Gastrocnemius medialis (tissue), 4 donors: ENCODE data around the gene CFHR2. TPM values are rescaled to one million over a fixed set of nuclear protein-coding genes. Genes with fewer than 3 reads are reported as not detected.
"Not testable (repeated sequence)": the region's sequence is repeated elsewhere in the genome, so short reads cannot be mapped to it uniquely, and the experiment has no call there.

ENCODE experiments used
- ATAC-seq, 2 donors: fragments of 150-250 bp; one replicate each; pipeline ENCODE4 v1.9.1; 2016
- DNase-seq, 2 donors: peaks; one replicate each; pipeline ENCODE4 v3.0.0-alpha.2; 2019
- H3K27ac ChIP-seq, 4 donors: fragments of 200-600 bp; sonication (generic); 1 replicate in 1 of 4; 2 replicates in 3 of 4; pipeline ENCODE4 v1.5.1; 2016 to 2018; ENCODE audit warnings: mild to moderate bottlenecking in 2 of 4, moderate library complexity in 1 of 4
- H3K27me3 ChIP-seq, 3 donors: fragments of 200-600 bp; sonication (generic) in 2 of 3; 1 replicate in 1 of 3; 2 replicates in 2 of 3; pipeline versions ENCODE4 v1.5.1 to v1.6.0; 2016 to 2019; ENCODE audit warnings: mild to moderate bottlenecking in 1 of 3, moderate library complexity in 1 of 3
- H3K36me3 ChIP-seq, 2 donors: fragments of 200-600 bp; sonication (generic) in 1 of 2; one replicate each; pipeline ENCODE4 v1.5.1; 2017 to 2018
- H3K4me1 ChIP-seq, 2 donors: fragments of 200-600 bp; sonication (generic) in 1 of 2; one replicate each; pipeline ENCODE4 v1.5.1; 2016 to 2017; ENCODE audit warnings: mild to moderate bottlenecking in 2 of 2
- H3K4me3 ChIP-seq, 4 donors: fragments of 200-600 bp; sonication (generic) in 3 of 4; 1 replicate in 1 of 4; 2 replicates in 3 of 4; pipeline ENCODE4 v1.5.1; 2016 to 2019; ENCODE audit warnings: mild to moderate bottlenecking in 2 of 4
- H3K9me3 ChIP-seq, 3 donors: fragments of 200-600 bp; sonication (generic) in 2 of 3; 1 replicate in 1 of 3; 2 replicates in 2 of 3; pipeline ENCODE4 v1.5.1; 2016 to 2019
- CTCF ChIP-seq, 5 experiments: fragments of 450-650 bp in 3 of 5; fragments of 200-600 bp in 2 of 5; sonication (generic) in 2 of 5; IDR thresholded peaks in 4 of 5; conservative IDR thresholded peaks in 1 of 5; 1 replicate in 4 of 5; 2 replicates in 1 of 5; pipeline ENCODE4 v1.5.1; 2016 to 2019; ENCODE audit warnings: antibody characterized with exemption in 5 of 5, mild to moderate bottlenecking in 3 of 5, moderate library complexity in 3 of 5
- POLR2A ChIP-seq, 2 donors: fragments of 450-650 bp; IDR thresholded peaks; one replicate each; pipeline ENCODE4 v1.6.1; 2017; ENCODE audit warnings: antibody characterized with exemption in 2 of 2, mild to moderate bottlenecking in 2 of 2, moderate library complexity in 2 of 2
- in situ Hi-C, 4 donors: fragments of 200-750 bp; cut with MboI; loops; one replicate each; pipeline versions ENCODE4 v1.15.0 to v1.8.0; 2017; ENCODE audit warnings: low sequenced_read_pairs in 4 of 4
- intact Hi-C: fragments of 100-400 bp; cut with DNase I; formaldehyde crosslinking; loops from one replicate; pipeline ENCODE4 v1.15.1; 2023; ENCODE audit warnings: low total_unique reads
- total RNA-seq, 4 donors: library from RNA; depleted of rRNA; stranded (reverse); fragments of >200 nt; gene quantifications; one replicate each; pipeline versions ENCODE4 v1.1.0 to v1.2.3, GENCODE V29; 2016

The CFHR2 gene
- total RNA-seq, 4 donors from 2014 or later = 0.59 to 0.69 TPM; not detected in 2

- in situ Hi-C loops = no loop called here
- intact Hi-C loops = no loop called here
Observed at GRCh38 chr1:196960854-196961253, 17.3 kb downstream of the CFHR2 start.

GRCh38 chr1:196970182-196970581, 26.6 kb downstream of the CFHR2 start:
- H3K27me3 ChIP-seq = no peaks in the 10 kb centered on the region
- ATAC-seq (no peak), DNase-seq (no peak)
- in situ Hi-C loops (no loop called here), intact Hi-C loops (no loop called here)
- no peaks in the 10 kb centered on the region for H3K36me3 ChIP-seq
- H3K9me3 ChIP-seq = no peaks in the 10 kb centered on the region
- TF ChIP-seq CTCF (IDR thresholded peaks at IDR 0.05 in 4 of 5, conservative IDR thresholded peaks at IDR 0.05 in 1 of 5) = no peak
- TF ChIP-seq POLR2A (IDR thresholded peaks at IDR 0.05) = no peak
- H3K4me1 ChIP-seq = no peaks in the 10 kb centered on the region
- H3K4me3 ChIP-seq = no peak overlapping the region
- H3K27ac ChIP-seq = no peak overlapping the region

More at GRCh38 chr1:196960854-196961253, 17.3 kb downstream of the CFHR2 start:
- TF ChIP-seq CTCF (IDR thresholded peaks at IDR 0.05 in 4 of 5, conservative IDR thresholded peaks at IDR 0.05 in 1 of 5) = no peak
- no peak for TF ChIP-seq POLR2A (IDR thresholded peaks at IDR 0.05)
- Histone ChIP-seq H3K36me3 (no peaks in the 10 kb centered on the region), H3K9me3 (no peaks in the 10 kb centered on the region), H3K4me3 (no peak overlapping the region), H3K4me1 (no peaks in the 10 kb centered on the region), H3K27ac (no peak overlapping the region), H3K27me3 (no peaks in the 10 kb centered on the region)
- DNase-seq (no peak), ATAC-seq (no peak)

- H3K27me3 ChIP-seq = no peaks in the 10 kb centered on the region
- ATAC-seq (no peak), DNase-seq (no peak)
- in situ Hi-C loops (no loop called here), intact Hi-C loops (no loop called here)
- no peaks in the 10 kb centered on the region for H3K9me3 ChIP-seq
- no peak overlapping the region for H3K4me3 ChIP-seq
- no peaks in the 10 kb centered on the region for H3K4me1 ChIP-seq
- no peaks in the 10 kb centered on the region for H3K36me3 ChIP-seq
- TF ChIP-seq POLR2A (IDR thresholded peaks at IDR 0.05) (no peak), CTCF (IDR thresholded peaks at IDR 0.05 in 4 of 5, conservative IDR thresholded peaks at IDR 0.05 in 1 of 5) (no peak)
- no peak overlapping the region for H3K27ac ChIP-seq
Observed at GRCh38 chr1:196976278-196976677, 32.7 kb downstream of the CFHR2 start.

- Histone ChIP-seq H3K27ac (no peak within 1 kb of the TSS), H3K27me3 (no peaks in the 10 kb centered on the region), H3K9me3 (no peaks in the 10 kb centered on the region), H3K4me3 (no peak within 1 kb of the TSS), H3K36me3 (no peaks in the 10 kb centered on the region), H3K4me1 (no peaks in the 10 kb centered on the region)
- in situ Hi-C loops = no loop called here
- DNase-seq = no peak
- ATAC-seq = no peak
- TF ChIP-seq POLR2A (IDR thresholded peaks at IDR 0.05) = no peak
- no peak for TF ChIP-seq CTCF (IDR thresholded peaks at IDR 0.05 in 4 of 5, conservative IDR thresholded peaks at IDR 0.05 in 1 of 5)
- intact Hi-C loops = no loop called here
Observed at GRCh38 chr1:196977278-196977677, 33.7 kb downstream of the CFHR2 start, which contains the start of gene CFHR5. Gene CFHR5 (plus strand): TSS chr1:196977556. CDS start chr1:196977665, 109 bp downstream.

GRCh38 chr1:196980859-196981258, 37.3 kb downstream of the CFHR2 start:
- Histone ChIP-seq H3K9me3 (no peaks in the 10 kb centered on the region), H3K36me3 (no peaks in the 10 kb centered on the region), H3K27ac (no peak overlapping the region), H3K4me3 (no peak overlapping the region), H3K4me1 (no peaks in the 10 kb centered on the region), H3K27me3 (no peaks in the 10 kb centered on the region)
- ATAC-seq = no peak
- in situ Hi-C loops = no loop called here
- DNase-seq = no peak
- TF ChIP-seq CTCF (IDR thresholded peaks at IDR 0.05 in 4 of 5, conservative IDR thresholded peaks at IDR 0.05 in 1 of 5) = no peak
- no peak for TF ChIP-seq POLR2A (IDR thresholded peaks at IDR 0.05)
- intact Hi-C loops = no loop called here

- intact Hi-C loops, H3K27ac ChIP-seq, H3K4me1 ChIP-seq, H3K4me3 ChIP-seq, ATAC-seq, in situ Hi-C loops, DNase-seq, H3K27me3 ChIP-seq, H3K9me3 ChIP-seq, H3K36me3 ChIP-seq: not testable (repeated sequence)
Observed at GRCh38 chr1:196982247-196982646, 38.7 kb downstream of the CFHR2 start.

- H3K36me3 ChIP-seq, H3K9me3 ChIP-seq, in situ Hi-C loops, intact Hi-C loops, H3K4me1 ChIP-seq, H3K27ac ChIP-seq, ATAC-seq, H3K4me3 ChIP-seq, H3K27me3 ChIP-seq, DNase-seq: not testable (repeated sequence)
Observed at GRCh38 chr1:196991919-196992651, 48.5 kb downstream of the CFHR2 start.
